GM21367 (cell line): ENCODE results near the gene CPNE8.

Experiments
- ATAC-seq: cut with Tn5 transposase; IDR thresholded peaks from one replicate; pipeline ENCODE4 v1.9.1; 2021; ENCODE audit not compliant: unreplicated experiment

The CPNE8 gene

GRCh38 chr12:38653650-38654049, 251.7 kb downstream of the CPNE8 start:
- no peak for ATAC-seq

GRCh38 chr12:38648813-38649212, 256.6 kb downstream of the CPNE8 start:
- no peak for ATAC-seq

GRCh38 chr12:38646146-38646545, 259.2 kb downstream of the CPNE8 start:
- no peak for ATAC-seq

GRCh38 chr12:38639625-38640024, 265.8 kb downstream of the CPNE8 start:
- ATAC-seq, result no peak

GRCh38 chr12:38638401-38638800, 267.0 kb downstream of the CPNE8 start:
- no peak for ATAC-seq

GRCh38 chr12:38633511-38633910, 271.9 kb downstream of the CPNE8 start:
- ATAC-seq, result no peak

- ATAC-seq, result no peak
Measured at GRCh38 chr12:38629064-38629463, 276.3 kb downstream of the CPNE8 start.

GRCh38 chr12:38628288-38628687, 277.1 kb downstream of the CPNE8 start:
- no peak for ATAC-seq

GRCh38 chr12:38625306-38625705, 280.1 kb downstream of the CPNE8 start:
- ATAC-seq, result no peak

- ATAC-seq, result no peak
Measured at GRCh38 chr12:38614171-38614570, 291.2 kb downstream of the CPNE8 start.

GRCh38 chr12:38610808-38611350, 294.5 kb downstream of the CPNE8 start:
- no peak for ATAC-seq

- no peak for ATAC-seq
Measured at GRCh38 chr12:38607295-38607694, 298.1 kb downstream of the CPNE8 start.
